ENCODE measurements around the gene CCDC112.

- no peak for TF ChIP-seq FOXK2 (IDR thresholded peaks at IDR 0.05)
- TF ChIP-seq FOXA1 (IDR thresholded peaks at IDR 0.05): no peak
- TF ChIP-seq L3MBTL2 (conservative IDR thresholded peaks at IDR 0.05): no peak
- no peak for TF ChIP-seq BHLHE40 (IDR thresholded peaks at IDR 0.05; ENCODE audit: borderline replicate concordance)
- TF ChIP-seq PKNOX1 (IDR thresholded peaks at IDR 0.05): no peak
- no peak for TF ChIP-seq NFRKB (IDR thresholded peaks at IDR 0.05)
- no peak for TF ChIP-seq ZNF384 (IDR thresholded peaks at IDR 0.05)
- no peak for TF ChIP-seq SUZ12 (IDR thresholded peaks at IDR 0.05)
- no peak for TF ChIP-seq SP1 (IDR thresholded peaks at IDR 0.05)
- no peak for TF ChIP-seq FOXM1 (IDR thresholded peaks at IDR 0.05; ENCODE audit: borderline replicate concordance)
- TF ChIP-seq ELF4 (IDR thresholded peaks at IDR 0.05): no peak
- TF ChIP-seq TARDBP (IDR thresholded peaks at IDR 0.05): no peak
- TF ChIP-seq LEF1 (IDR thresholded peaks at IDR 0.05; ENCODE audit: borderline replicate concordance): no peak
These were observed 54.4 kb downstream of the CCDC112 start for GRCh38 chr5:115241881-115242642.

Measured in HEK293T (cell line).